Suprapubic skin (tissue), 4 donors: ENCODE results near the gene MVK. TPM values are rescaled to one million over a fixed set of nuclear protein-coding genes. Genes with fewer than 3 reads are reported as not detected.

Experiments
- DNase-seq, 2 donors: peaks; one replicate each; pipeline ENCODE4 v3.0.0-alpha.2; 2019; ENCODE audit warnings: low spot score in 2 of 2
- H3K27ac ChIP-seq: fragments of 200-600 bp; sonication (generic); one replicate; pipeline ENCODE4 v1.5.1; 2019
- H3K27me3 ChIP-seq: fragments of 200-600 bp; sonication (generic); one replicate; pipeline ENCODE4 v1.5.1; 2019
- H3K36me3 ChIP-seq: fragments of 200-600 bp; sonication (generic); one replicate; pipeline ENCODE4 v1.5.1; 2019
- H3K4me1 ChIP-seq: fragments of 200-600 bp; sonication (generic); one replicate; pipeline ENCODE4 v1.5.1; 2019
- H3K4me3 ChIP-seq: fragments of 200-600 bp; sonication (generic); one replicate; pipeline ENCODE4 v1.5.1; 2019; ENCODE audit warnings: mild to moderate bottlenecking
- H3K9me3 ChIP-seq: fragments of 200-600 bp; sonication (generic); one replicate; pipeline ENCODE4 v1.5.1; 2019
- EP300 ChIP-seq: sonication (generic); formaldehyde crosslinking; IDR thresholded peaks from one replicate; pipeline ENCODE4 v1.6.1; 2017; ENCODE audit warnings: antibody characterized with exemption
- POLR2A ChIP-seq, 2 donors: fragments of 450-650 bp; IDR thresholded peaks; one replicate each; pipeline ENCODE4 v1.6.1; 2017; ENCODE audit warnings: antibody characterized with exemption in 2 of 2, mild to moderate bottlenecking in 2 of 2, moderate library complexity in 2 of 2
- POLR2AphosphoS5 ChIP-seq, 3 donors: sonication (generic); formaldehyde crosslinking; IDR thresholded peaks; one replicate each; pipeline ENCODE4 v1.6.1; 2017; ENCODE audit warnings: antibody characterized with exemption in 3 of 3
- WGBS: methylation state at CpG from one replicate; pipeline ENCODE4 v1.1.5; 2018; 5-methylcytosine and 5-hydroxymethylcytosine counted together
- total RNA-seq, 4 donors: library from RNA; depleted of rRNA; stranded (reverse); fragments of >200 nt; gene quantifications; one replicate each; pipeline ENCODE4 v1.1.0, GENCODE V29; 2016
- TF ChIP-seq, protein P1 (sequence below), 2 donors: fragments of 200-600 bp in 1 of 2; fragments of 450-650 bp in 1 of 2; sonication (generic) in 1 of 2; IDR thresholded peaks; one replicate each; pipeline ENCODE4 v1.5.1; 2016 to 2019; ENCODE audit warnings: antibody characterized with exemption in 2 of 2, mild to moderate bottlenecking in 1 of 2, moderate library complexity in 1 of 2

Gene MVK
- total RNA-seq, 4 donors from 2014 or later = 30.1 to 62.1 (median 37.2) TPM

DNA sequence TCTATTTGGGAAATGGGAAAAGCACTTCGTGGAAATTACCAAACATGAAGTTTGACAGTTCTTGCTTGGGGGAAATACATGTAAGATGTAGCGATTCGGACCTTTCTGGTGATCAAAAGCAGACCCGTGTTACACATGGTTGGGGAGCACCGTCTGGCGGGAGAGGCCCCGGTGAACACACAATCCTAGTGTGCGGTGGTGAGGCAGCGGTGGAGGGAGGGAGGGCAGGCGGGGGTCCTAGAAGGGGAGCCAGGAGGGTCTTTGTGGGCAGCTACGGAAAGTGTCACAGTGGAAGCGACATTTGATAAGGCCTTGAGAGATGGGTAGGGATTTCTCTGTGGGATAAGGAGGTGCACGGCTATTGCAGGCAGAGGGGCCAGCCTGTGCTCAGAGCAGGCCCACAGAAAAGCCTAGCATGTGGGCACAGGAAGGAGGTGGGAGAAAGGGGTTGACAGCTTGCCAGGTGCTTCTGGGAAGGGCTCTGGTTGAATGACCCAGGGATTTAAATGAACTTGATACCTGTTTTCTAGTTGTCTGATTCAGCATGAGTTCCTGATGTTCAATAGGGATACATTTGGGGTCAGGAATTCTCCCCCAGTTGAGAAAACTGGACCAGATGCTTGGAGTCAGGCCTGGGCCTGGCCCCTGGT lies 7.2 kb downstream of the MVK start:
- no peak for DNase-seq
- no peaks in the 10 kb centered on the region for H3K9me3 ChIP-seq
- no peaks in the 10 kb centered on the region for H3K4me1 ChIP-seq
- 89% methylated on average over 13 of the region's 13 CpGs for WGBS
- TF ChIP-seq EP300 (no peak), POLR2AphosphoS5 (IDR thresholded peaks at IDR 0.05) (no peak), POLR2A (IDR thresholded peaks at IDR 0.05) (no peak)
- TF ChIP-seq, protein P1, sequence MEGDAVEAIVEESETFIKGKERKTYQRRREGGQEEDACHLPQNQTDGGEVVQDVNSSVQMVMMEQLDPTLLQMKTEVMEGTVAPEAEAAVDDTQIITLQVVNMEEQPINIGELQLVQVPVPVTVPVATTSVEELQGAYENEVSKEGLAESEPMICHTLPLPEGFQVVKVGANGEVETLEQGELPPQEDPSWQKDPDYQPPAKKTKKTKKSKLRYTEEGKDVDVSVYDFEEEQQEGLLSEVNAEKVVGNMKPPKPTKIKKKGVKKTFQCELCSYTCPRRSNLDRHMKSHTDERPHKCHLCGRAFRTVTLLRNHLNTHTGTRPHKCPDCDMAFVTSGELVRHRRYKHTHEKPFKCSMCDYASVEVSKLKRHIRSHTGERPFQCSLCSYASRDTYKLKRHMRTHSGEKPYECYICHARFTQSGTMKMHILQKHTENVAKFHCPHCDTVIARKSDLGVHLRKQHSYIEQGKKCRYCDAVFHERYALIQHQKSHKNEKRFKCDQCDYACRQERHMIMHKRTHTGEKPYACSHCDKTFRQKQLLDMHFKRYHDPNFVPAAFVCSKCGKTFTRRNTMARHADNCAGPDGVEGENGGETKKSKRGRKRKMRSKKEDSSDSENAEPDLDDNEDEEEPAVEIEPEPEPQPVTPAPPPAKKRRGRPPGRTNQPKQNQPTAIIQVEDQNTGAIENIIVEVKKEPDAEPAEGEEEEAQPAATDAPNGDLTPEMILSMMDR (IDR thresholded peaks at IDR 0.05) = no peak
- H3K27me3 ChIP-seq = no peaks in the 10 kb centered on the region
- peaks cover 70% of the 10 kb centered on the region for H3K36me3 ChIP-seq
- H3K27ac ChIP-seq = no peak overlapping the region
- no peak overlapping the region for H3K4me3 ChIP-seq

DNA sequence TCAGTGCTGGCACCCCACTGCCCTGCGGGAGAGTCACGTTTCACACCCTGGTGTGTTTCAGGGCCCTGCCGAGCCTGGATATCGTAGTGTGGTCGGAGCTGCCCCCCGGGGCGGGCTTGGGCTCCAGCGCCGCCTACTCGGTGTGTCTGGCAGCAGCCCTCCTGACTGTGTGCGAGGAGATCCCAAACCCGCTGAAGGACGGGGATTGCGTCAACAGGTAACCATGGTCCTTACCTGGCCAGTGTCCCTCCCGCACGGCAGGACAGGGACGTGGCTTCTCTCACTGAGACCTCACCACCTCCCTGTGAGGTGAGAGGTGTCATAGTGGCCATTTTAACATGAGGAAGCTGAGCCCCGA lies 7.7 kb downstream of the MVK start:
- H3K27me3 ChIP-seq = no peaks in the 10 kb centered on the region
- TF ChIP-seq, protein P1 (IDR thresholded peaks at IDR 0.05) = no peak
- no peak for TF ChIP-seq POLR2A (IDR thresholded peaks at IDR 0.05)
- TF ChIP-seq EP300 = no peak
- no peak for TF ChIP-seq POLR2AphosphoS5 (IDR thresholded peaks at IDR 0.05)
- no peak for DNase-seq
- 94% methylated on average over 9 of the region's 18 CpGs for WGBS
- H3K9me3 ChIP-seq = no peaks in the 10 kb centered on the region
- no peak overlapping the region for H3K27ac ChIP-seq
- no peak overlapping the region for H3K4me3 ChIP-seq
- H3K4me1 ChIP-seq = no peaks in the 10 kb centered on the region
- H3K36me3 ChIP-seq = peaks cover 70% of the 10 kb centered on the region

DNA sequence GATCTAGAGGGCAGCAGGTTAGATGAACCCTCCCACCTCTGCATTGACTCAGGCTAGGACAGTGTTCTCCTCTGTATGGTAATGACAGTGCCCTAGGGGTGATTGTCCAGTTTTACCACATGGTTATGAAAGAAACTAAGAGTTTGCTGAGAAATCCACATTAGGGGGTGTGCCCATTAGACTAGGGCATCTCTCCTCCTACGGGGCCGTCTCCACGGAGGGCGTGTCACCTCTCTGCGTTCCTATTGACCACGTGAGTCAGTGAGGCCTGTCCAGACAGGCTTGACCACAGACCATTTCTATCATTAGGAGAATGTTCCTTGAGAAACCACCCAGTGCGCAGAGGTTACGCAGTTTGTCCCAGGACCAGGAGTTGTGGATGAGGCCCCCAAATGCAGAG lies 8.3 kb downstream of the MVK start:
- peaks cover 74% of the 10 kb centered on the region for H3K36me3 ChIP-seq
- WGBS = 58% methylated on average over 8 of the region's 8 CpGs
- no peak for TF ChIP-seq EP300
- TF ChIP-seq, protein P1 (IDR thresholded peaks at IDR 0.05) = no peak
- TF ChIP-seq POLR2A (IDR thresholded peaks at IDR 0.05) = no peak
- TF ChIP-seq POLR2AphosphoS5 (IDR thresholded peaks at IDR 0.05) = no peak
- no peaks in the 10 kb centered on the region for H3K4me1 ChIP-seq
- DNase-seq = no peak
- no peak overlapping the region for H3K27ac ChIP-seq
- no peak overlapping the region for H3K4me3 ChIP-seq
- no peaks in the 10 kb centered on the region for H3K27me3 ChIP-seq
- no peaks in the 10 kb centered on the region for H3K9me3 ChIP-seq

DNA sequence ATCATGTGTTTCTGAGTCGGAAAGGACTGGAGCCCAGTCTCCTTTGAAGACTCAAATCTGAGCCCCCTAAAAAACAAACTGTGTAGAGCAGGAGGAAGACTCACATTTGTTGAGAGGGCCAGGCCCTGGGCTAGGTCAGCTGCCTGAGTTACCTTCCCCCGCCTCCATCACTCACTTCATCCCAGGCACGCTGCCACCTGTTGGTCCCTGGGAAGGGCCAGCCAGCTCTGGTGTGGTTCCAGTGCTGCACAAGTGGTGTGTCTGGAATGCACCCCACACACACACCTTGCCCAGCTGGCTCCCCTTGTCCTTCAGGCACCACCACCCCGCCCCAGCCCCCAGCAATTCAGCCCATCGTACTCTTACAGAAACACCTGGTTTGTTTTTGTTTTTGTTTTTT lies 9.0 kb downstream of the MVK start:
- H3K27me3 ChIP-seq = no peaks in the 10 kb centered on the region
- H3K27ac ChIP-seq = no peak overlapping the region
- WGBS = 87% methylated on average over 5 of the region's 5 CpGs
- H3K36me3 ChIP-seq = peaks cover 73% of the 10 kb centered on the region
- H3K4me1 ChIP-seq = no peaks in the 10 kb centered on the region
- DNase-seq = no peak
- no peaks in the 10 kb centered on the region for H3K9me3 ChIP-seq
- TF ChIP-seq POLR2AphosphoS5 (IDR thresholded peaks at IDR 0.05) (no peak), POLR2A (IDR thresholded peaks at IDR 0.05) (no peak), EP300 (no peak)
- TF ChIP-seq, protein P1 (IDR thresholded peaks at IDR 0.05) = no peak
- no peak overlapping the region for H3K4me3 ChIP-seq

DNA sequence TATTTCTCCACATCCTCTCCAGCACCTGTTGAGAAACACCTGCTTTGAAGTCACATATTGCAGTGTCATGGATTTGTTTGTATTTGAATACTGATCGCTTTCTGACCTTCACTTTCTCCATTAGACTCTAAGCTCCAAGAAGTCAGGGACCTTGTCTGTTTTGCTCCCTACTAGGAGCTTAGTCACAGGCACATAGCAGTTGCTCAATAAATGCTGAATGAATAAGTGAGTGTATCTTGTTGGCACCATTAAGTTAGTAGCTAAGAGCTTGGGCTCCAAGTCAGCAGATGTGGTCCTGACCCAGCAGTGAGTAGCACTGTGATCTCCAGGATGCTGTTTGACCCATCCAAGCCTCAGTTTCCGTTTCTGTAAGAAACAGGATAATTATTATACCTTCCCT lies 10.1 kb downstream of the MVK start:
- 100% methylated on average over 2 of the region's 2 CpGs for WGBS
- Histone ChIP-seq H3K27me3 (no peaks in the 10 kb centered on the region), H3K4me3 (no peak overlapping the region), H3K4me1 (no peaks in the 10 kb centered on the region), H3K9me3 (no peaks in the 10 kb centered on the region), H3K27ac (no peak overlapping the region), H3K36me3 (peaks cover 73% of the 10 kb centered on the region)
- DNase-seq = no peak
- TF ChIP-seq EP300 (no peak), POLR2A (IDR thresholded peaks at IDR 0.05) (no peak), POLR2AphosphoS5 (IDR thresholded peaks at IDR 0.05) (no peak)
- TF ChIP-seq, protein P1 (IDR thresholded peaks at IDR 0.05) = no peak
